HFFc6 (cell line): ENCODE results near the gene DBET. TPM values are rescaled to one million over a fixed set of nuclear protein-coding genes. Genes with fewer than 3 reads are reported as not detected.
"Not testable (repeated sequence)": the region's sequence is repeated elsewhere in the genome, so short reads cannot be mapped to it uniquely, and the experiment has no call there.

Experiments used
- DNase-seq: peaks from one replicate; pipeline ENCODE4 v3.0.0-alpha.2; 2018
- H3K27ac Mint-ChIP-seq: 2 replicates; pipeline ENCODE4 v1.8.0; 2020; ENCODE audit warnings: mild to moderate bottlenecking, mixed read lengths
- H3K27me3 Mint-ChIP-seq: 2 replicates; pipeline ENCODE4 v1.8.0; 2021; ENCODE audit warnings: mild to moderate bottlenecking, moderate library complexity, mixed read lengths; ENCODE audit not compliant: insufficient read depth
- H3K36me3 Mint-ChIP-seq: 2 replicates; pipeline ENCODE4 v1.8.0; 2021; ENCODE audit warnings: low read depth, mixed read lengths
- H3K4me1 Mint-ChIP-seq: 2 replicates; pipeline ENCODE4 v1.8.0; 2020; ENCODE audit warnings: low read depth, mixed read lengths
- H3K4me3 Mint-ChIP-seq: 2 replicates; pipeline ENCODE4 v1.8.0; 2020; ENCODE audit warnings: mild to moderate bottlenecking, moderate library complexity, mixed read lengths
- H3K9me3 Mint-ChIP-seq: 2 replicates; pipeline ENCODE4 v1.8.0; 2020; ENCODE audit warnings: mild to moderate bottlenecking, mixed read lengths
- total RNA-seq, 6 experiments: library from RNA; stranded (reverse); fragmentation: NEBNext Ultra II Directional; extraction: Animal tissue kit (Norgen Biotek cat#: 25700); gene quantifications; 2 replicates in 1 of 6; 3 replicates in 5 of 6; pipeline ENCODE4 v1.2.3, GENCODE V29; 2021
- TF ChIP-seq, protein P1 (sequence below): fragments of 200-600 bp; sonication (generic); IDR thresholded peaks from 2 replicates; pipeline ENCODE4 v1.5.0; 2021; ENCODE audit warnings: antibody characterized with exemption, mild to moderate bottlenecking

Gene DBET
- total RNA-seq, 6 experiments from 2014 or later: not detected

GRCh38 chr4:190017357-190018200 is 46.7 kb upstream of the DBET start:
- no peaks in the 10 kb centered on the region for H3K36me3 Mint-ChIP-seq
- peaks cover 48% of the 10 kb centered on the region for H3K27me3 Mint-ChIP-seq
- H3K27ac Mint-ChIP-seq: no peak overlapping the region
- TF ChIP-seq, protein P1, sequence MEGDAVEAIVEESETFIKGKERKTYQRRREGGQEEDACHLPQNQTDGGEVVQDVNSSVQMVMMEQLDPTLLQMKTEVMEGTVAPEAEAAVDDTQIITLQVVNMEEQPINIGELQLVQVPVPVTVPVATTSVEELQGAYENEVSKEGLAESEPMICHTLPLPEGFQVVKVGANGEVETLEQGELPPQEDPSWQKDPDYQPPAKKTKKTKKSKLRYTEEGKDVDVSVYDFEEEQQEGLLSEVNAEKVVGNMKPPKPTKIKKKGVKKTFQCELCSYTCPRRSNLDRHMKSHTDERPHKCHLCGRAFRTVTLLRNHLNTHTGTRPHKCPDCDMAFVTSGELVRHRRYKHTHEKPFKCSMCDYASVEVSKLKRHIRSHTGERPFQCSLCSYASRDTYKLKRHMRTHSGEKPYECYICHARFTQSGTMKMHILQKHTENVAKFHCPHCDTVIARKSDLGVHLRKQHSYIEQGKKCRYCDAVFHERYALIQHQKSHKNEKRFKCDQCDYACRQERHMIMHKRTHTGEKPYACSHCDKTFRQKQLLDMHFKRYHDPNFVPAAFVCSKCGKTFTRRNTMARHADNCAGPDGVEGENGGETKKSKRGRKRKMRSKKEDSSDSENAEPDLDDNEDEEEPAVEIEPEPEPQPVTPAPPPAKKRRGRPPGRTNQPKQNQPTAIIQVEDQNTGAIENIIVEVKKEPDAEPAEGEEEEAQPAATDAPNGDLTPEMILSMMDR: no peak
- H3K9me3 Mint-ChIP-seq: peaks cover 26% of the 10 kb centered on the region
- no peak for DNase-seq
- H3K4me1 Mint-ChIP-seq: no peaks in the 10 kb centered on the region; the same call in 1 of the 2 replicates
- no peak overlapping the region for H3K4me3 Mint-ChIP-seq

DNA sequence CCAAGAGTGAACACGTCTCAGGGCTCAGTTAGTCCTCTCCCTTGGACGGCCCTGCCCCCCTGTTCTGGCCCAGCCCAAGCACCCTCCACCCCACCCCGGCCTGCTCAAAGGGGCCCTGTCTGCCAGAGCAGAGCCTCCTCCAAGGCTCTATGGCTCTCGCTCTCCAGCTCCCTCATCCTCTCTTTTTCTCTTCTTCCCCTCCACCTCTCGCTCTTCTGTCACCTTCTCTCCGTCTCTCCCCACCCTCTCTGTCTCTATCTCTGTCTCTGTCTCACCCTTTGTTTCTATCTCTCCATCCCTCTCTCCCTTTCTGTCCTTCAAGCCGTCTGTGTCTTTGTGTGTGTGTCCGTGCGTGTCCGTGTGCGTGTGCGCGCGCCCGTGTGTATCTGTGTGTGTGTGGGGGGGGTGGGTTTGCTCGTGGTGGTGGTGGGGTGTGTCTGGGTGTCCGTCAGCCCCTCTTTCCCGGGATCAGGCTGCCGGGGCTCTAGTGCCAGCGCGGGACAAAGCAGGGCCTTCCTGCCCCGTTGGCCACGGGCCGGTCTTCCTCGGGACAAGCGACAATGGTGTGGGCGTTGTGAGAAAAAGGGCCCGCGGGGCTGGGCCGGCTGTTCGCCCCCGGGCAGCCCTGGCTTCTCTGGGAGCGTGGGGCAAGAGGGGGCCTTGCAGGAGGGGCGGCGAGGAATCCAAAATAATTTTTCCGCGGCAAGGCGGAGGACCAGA is 45.9 kb upstream of the DBET start:
- Mint-ChIP-seq H3K36me3 (no peaks in the 10 kb centered on the region), H3K9me3 (peaks cover 26% of the 10 kb centered on the region), H3K4me1 (no peaks in the 10 kb centered on the region; the same call in 1 of the 2 replicates), H3K27me3 (peaks cover 52% of the 10 kb centered on the region), H3K4me3 (no peak overlapping the region), H3K27ac (no peak overlapping the region)
- no peak for DNase-seq
- TF ChIP-seq, protein P1: no peak

DNA sequence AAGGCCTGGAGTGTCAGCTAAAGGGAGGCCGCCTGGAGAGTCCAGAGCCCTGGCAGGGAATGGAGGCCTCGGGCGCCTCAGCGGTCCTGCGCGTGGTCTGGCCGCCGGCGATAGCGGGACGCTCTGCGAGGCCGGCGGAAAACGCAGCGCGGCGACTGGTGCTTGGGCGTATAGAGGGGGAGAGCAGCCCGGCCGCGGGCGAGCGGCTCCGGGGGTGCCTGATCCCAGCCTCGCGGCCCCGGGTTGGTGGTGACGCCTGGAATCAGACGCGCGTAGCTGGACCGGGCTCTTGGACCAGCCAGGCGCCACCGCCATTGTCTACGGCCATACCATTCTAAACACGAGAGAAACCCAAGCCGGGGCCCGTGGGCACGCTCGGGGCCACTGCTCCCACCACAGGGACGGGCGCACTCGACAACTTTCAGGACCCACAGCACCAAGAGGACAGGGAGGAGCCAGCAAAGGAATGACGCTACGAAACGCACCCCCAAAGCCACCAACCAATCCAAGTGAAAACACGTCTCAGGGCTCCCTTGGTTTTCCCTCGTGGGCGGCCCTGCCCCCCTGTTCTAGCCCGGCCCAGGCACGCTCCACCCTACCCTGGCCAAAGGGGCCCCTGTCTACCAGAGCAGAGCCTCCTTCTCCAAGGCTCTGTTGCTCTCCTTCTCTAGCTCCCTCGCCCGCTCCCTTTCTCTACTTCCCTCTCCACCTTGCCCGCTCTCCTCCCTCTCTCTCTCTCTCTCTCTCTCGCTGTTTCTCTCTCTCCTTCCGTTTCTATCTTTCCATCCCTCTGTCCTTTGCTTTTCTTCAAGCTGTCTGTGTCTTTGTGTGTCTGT is 45.1 kb upstream of the DBET start:
- Mint-ChIP-seq H3K4me3 (no peak overlapping the region), H3K4me1 (no peaks in the 10 kb centered on the region; the same call in 1 of the 2 replicates), H3K36me3 (no peaks in the 10 kb centered on the region), H3K9me3 (peaks cover 26% of the 10 kb centered on the region), H3K27ac (no peak overlapping the region), H3K27me3 (peaks cover 54% of the 10 kb centered on the region)
- TF ChIP-seq, protein P1: no peak
- no peak for DNase-seq

GRCh38 chr4:190019859-190020463 is 44.3 kb upstream of the DBET start:
- not testable (repeated sequence) for H3K4me1 Mint-ChIP-seq, H3K27ac Mint-ChIP-seq, DNase-seq, H3K36me3 Mint-ChIP-seq, H3K4me3 Mint-ChIP-seq
- Mint-ChIP-seq H3K9me3 (peaks cover 26% of the 10 kb centered on the region), H3K27me3 (peaks cover 54% of the 10 kb centered on the region)

- peaks cover 23% of the 10 kb centered on the region for H3K9me3 Mint-ChIP-seq
- H3K27ac Mint-ChIP-seq: no peak overlapping the region
- peaks cover 47% of the 10 kb centered on the region for H3K27me3 Mint-ChIP-seq
- no peaks in the 10 kb centered on the region; the same call in 1 of the 2 replicates for H3K4me1 Mint-ChIP-seq
- H3K36me3 Mint-ChIP-seq: no peaks in the 10 kb centered on the region
- TF ChIP-seq, protein P1: no peak
- DNase-seq: no peak
- peak overlapping the region; percentile 65 for H3K4me3 Mint-ChIP-seq
Observed at GRCh38 chr4:190020790-190021717, 43.2 kb upstream of the DBET start.

DNA sequence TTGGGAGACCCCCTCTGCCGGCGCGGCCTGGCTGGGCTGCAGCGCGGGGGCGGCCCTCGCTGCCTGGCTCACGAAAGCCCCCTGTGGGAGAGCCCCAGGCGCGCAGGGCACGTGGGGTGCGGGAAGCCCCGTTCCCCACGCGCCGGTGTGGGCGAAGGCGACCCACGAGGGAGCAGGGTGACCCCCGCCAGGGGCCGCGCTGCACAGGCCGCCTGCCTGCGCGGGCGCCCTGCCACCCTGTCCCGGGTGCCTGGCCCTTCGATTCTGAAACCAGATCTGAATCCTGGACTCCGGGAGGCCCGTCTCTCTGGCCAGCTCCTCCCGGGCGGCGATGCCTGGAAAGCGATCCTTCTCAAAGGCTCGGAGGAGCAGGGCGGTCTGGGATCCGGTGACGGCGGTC is 42.3 kb upstream of the DBET start:
- not testable (repeated sequence) for H3K4me3 Mint-ChIP-seq, H3K27ac Mint-ChIP-seq, H3K36me3 Mint-ChIP-seq, H3K4me1 Mint-ChIP-seq, DNase-seq
- H3K9me3 Mint-ChIP-seq: peaks cover 14% of the 10 kb centered on the region; the same call in 1 of the 2 replicates
- peaks cover 39% of the 10 kb centered on the region for H3K27me3 Mint-ChIP-seq

- H3K4me1 Mint-ChIP-seq, H3K27ac Mint-ChIP-seq, H3K4me3 Mint-ChIP-seq, DNase-seq, H3K36me3 Mint-ChIP-seq: not testable (repeated sequence)
- Mint-ChIP-seq H3K27me3 (peaks cover 37% of the 10 kb centered on the region), H3K9me3 (peaks cover 13% of the 10 kb centered on the region; the same call in 1 of the 2 replicates)
Observed at GRCh38 chr4:190022614-190023281, 41.6 kb upstream of the DBET start.
